ENCODE data around the gene MICAL3. TPM values are rescaled to one million over a fixed set of nuclear protein-coding genes. Genes with fewer than 3 reads are reported as not detected.

Gene MICAL3
- total RNA-seq, 4 donors from 2014 or later = 15.8 to 45.4 (median 31.6) TPM

DNA sequence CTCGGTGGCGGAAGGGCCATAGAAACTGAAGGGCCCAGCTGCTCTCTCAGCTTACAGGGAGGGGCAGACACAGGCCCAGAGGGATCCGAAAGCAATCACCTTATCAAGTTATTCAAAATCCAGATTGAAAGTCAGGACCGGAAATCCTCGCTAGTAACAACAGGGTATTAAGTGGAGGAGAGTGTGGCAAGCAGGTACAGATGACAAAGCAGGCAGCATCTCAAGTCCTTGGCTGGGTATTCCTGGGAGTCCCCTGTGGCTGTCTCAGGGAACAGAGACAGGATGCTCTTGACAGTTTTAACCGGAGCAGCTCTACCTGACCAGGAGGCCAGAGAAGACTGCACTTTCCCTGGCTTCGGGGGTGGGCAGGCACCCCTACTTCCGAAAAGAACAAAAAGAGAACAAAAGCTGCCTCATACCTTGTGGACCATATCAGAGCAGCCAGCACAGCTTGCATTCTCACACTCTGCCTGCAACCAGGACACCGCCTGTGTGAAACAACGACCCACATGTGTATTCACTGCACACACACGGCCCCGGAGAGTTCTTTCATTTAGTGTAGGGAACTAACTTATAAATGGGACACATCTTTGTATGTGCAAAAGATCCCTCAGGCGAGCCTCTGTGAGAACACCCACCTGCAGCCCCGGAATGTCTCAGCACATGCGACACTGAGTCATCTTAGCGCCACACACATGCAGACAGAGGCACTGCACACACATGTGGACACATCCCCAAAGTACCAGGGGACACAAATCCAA lies 78.3 kb downstream of the MICAL3 start:
- TF ChIP-seq, protein P1, sequence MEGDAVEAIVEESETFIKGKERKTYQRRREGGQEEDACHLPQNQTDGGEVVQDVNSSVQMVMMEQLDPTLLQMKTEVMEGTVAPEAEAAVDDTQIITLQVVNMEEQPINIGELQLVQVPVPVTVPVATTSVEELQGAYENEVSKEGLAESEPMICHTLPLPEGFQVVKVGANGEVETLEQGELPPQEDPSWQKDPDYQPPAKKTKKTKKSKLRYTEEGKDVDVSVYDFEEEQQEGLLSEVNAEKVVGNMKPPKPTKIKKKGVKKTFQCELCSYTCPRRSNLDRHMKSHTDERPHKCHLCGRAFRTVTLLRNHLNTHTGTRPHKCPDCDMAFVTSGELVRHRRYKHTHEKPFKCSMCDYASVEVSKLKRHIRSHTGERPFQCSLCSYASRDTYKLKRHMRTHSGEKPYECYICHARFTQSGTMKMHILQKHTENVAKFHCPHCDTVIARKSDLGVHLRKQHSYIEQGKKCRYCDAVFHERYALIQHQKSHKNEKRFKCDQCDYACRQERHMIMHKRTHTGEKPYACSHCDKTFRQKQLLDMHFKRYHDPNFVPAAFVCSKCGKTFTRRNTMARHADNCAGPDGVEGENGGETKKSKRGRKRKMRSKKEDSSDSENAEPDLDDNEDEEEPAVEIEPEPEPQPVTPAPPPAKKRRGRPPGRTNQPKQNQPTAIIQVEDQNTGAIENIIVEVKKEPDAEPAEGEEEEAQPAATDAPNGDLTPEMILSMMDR (IDR thresholded peaks at IDR 0.05; ENCODE audit: low read depth) = no peak

DNA sequence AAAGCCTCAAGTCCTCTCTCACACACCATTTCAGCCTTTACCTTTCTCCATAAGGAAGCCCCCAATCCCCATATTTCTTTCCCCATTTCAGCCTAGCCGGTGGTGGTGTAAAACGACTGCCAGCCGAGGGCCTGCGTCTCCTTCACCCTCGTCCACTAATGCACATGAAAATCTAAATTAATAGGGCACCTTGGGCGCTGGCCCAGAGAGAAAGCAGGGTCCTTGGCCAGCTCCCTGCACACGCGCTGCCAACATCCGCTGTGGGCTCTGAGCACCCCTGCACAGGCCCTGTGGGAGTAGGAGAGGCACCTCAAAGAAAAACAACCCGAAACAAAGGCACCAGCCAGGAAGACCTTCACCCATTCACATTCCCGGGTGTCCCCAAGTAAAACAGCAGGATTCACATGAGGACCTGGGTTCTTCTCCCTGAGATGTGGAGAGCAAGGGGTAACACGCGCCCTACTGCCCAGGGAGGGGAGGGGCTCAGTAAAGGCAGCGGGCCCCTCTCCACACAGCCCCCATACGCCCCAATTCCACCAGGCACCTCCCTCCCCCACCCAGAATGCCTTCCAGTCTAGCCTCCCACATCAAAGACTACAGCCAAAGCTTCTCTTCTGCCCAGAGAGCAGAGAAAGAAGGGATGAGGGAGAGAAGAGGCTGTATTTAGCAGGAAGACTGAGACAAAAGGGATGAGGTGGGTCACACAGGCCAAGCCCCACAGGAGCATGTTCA lies 79.0 kb downstream of the MICAL3 start:
- TF ChIP-seq, protein P1 (IDR thresholded peaks at IDR 0.05; ENCODE audit: low read depth) = no peak

DNA sequence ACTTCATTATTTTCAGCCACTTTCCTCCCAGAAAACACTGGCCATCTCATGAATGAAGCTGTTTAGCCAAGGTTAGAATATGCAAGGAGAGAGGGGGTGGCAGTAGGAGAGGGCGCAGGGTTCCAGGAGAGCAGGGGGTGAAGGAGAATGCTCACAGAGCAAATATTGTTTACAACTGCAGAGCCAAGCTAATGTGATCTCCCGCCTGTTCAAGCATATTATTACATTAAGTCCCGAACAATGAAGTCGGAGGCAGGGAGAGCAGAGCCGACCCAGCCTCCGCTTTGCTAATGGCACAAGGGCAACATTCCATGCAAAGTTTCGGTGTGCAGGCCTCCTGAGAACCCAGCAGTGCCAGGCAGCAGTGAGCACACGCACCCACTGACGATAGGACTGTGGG lies 80.1 kb downstream of the MICAL3 start:
- TF ChIP-seq, protein P1 (IDR thresholded peaks at IDR 0.05; ENCODE audit: low read depth) = no peak

DNA sequence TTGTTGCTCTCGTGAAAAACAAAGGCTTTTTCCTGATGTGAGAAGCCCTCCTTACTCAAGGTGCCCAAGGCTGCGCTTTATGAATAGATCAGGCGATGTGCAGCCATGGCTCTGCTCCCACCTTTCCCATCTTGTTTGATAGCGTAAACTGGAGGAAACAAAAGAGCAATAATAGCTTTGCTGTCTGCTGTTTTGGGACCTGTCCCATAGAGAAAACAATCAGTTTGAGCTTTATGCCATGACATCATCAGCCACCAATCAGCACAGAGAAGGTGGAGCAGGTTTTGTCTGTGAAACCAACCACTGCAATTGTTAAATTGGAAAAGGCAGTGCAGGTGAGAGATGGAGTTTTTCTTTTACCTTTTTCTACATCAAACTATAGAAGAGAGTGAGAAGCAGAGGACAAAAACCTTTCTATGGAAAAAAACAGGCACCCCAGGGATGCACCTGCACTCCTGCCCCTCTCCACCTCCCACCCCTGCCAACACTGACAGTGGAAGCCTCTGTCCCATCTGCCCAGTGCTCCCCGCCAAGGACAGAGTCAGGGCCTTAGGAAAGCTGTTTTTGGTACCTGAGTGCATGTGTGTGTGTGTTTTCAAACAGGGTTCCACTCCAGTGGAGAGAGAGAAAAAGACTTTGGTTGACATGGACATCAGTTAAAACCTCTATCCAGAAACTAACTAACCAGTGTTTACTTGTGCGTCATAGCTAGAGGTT lies 80.7 kb downstream of the MICAL3 start:
- TF ChIP-seq, protein P1 (IDR thresholded peaks at IDR 0.05; ENCODE audit: low read depth) = no peak

DNA sequence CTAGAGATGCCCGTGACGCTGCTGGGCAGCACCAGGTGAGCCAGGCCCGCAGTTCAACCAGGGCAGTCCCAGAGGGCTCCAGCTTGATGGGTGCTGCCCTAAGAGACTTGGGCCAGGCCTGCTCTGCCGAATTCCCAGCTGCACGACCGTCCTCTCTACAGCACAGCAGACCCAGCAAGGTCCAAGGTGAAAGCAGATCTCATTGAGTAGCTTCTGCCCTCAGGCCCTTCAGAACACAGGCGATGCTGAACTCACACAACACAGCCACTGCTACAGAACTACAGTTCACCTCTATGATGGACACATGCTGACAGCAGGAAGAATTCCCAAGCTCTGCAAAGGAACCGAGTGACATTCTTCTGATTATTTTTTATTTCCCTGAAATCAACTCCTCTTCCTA lies 81.6 kb downstream of the MICAL3 start:
- TF ChIP-seq, protein P1 (IDR thresholded peaks at IDR 0.05; ENCODE audit: low read depth) = no peak

DNA sequence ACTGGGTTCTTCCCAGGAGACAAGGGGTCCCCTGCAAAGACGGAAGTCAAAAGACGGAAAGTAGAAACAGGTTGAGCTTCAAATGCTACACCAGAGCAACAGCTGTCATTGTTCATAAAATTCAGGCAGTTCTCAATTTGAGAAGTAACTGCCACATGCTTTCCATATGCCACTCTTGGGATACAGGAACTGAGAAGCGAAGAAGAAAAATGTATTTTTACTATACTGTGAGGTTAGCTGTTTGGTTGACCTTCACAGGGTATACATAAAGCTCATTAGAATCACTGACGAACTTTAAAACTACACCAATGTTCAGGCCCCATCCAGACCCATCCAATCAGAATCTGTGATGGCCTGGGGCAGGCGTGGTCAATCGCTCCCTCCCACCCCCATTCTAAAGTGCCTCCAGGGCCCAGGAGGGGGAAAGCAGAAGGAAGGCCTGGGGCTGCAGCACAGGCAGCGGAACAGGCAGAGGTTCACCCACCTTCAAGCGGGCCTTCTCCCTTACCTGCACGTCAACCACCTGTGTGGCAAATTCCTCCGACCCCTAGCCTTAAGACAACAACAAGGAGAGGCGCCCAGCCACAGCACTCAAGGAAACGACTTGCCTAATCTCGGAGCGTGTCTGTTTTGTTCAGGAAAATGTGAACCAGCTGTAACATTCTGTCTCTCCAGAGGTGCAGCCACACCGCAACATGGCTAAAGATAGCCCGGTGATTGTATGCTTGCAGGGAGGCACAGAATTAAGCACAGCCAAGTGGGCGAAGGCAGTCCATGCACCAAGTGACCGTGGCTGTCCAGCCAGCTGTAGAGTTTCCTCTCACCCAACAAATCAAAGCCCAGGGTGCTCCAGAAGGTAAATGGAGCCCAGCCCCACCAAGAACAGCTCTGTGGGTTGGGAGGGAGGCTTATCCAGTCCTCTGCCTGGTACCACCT lies 82.6 kb downstream of the MICAL3 start:
- TF ChIP-seq, protein P1 (IDR thresholded peaks at IDR 0.05; ENCODE audit: low read depth) = no peak

Measured in subcutaneous adipose tissue (tissue), 4 donors.